IMR-90 (cell line): Measurements from ENCODE around the gene ZNF23. TPM values are rescaled to one million over a fixed set of nuclear protein-coding genes. Genes with fewer than 3 reads are reported as not detected.

Experiments used
- ATAC-seq: fragments of 200-7000 bp; cut with Tn5 transposase; 2 replicates; pipeline ENCODE4 v1.9.1; 2020; ENCODE audit warnings: low read depth, mild to moderate bottlenecking, moderate library complexity
- BruUV-seq: library from RNA; stranded (reverse); fragments of 400-500 nt; replicated peaks from 2 replicates; lab custom pipeline; 2021; lab: Mats Ljungman, UMichigan
- CTCF ChIA-PET: fragments of 300-600 bp; formaldehyde crosslinking; extraction: SDS; loops from one replicate; lab custom pipeline; 2021; ENCODE audit warnings: antibody characterized with exemption; lab: Yijun Ruan, JAX
- POLR2A ChIA-PET: fragments of 300-600 bp; sonication (Branson Sonifier 250); formaldehyde crosslinking; loops from one replicate; lab custom pipeline; 2022; ENCODE audit warnings: antibody characterized with exemption; ENCODE audit not compliant: unreplicated experiment; lab: Charles Lee
- DNase-seq: peaks from one replicate; pipeline ENCODE4 v3.0.0; 2013
- H2AFZ ChIP-seq: replicated peaks from 2 replicates; pipeline ENCODE3; 2013; ENCODE audit warnings: low read length, mild to moderate bottlenecking; ENCODE audit not compliant: poor library complexity
- H2AK5ac ChIP-seq: 2 replicates; pipeline ENCODE4 v1.6.1; 2013; ENCODE audit warnings: low read depth, low read length, inconsistent platforms
- H2AK9ac ChIP-seq: replicated peaks from 2 replicates; pipeline ENCODE3; 2013; ENCODE audit warnings: mild to moderate bottlenecking, low read depth, low read length, moderate library complexity; ENCODE audit not compliant: poor library complexity
- H2BK120ac ChIP-seq: 2 replicates; pipeline ENCODE4 v1.6.1; 2013; ENCODE audit warnings: low read depth, low read length, inconsistent platforms
- H2BK15ac ChIP-seq: 3 replicates; pipeline ENCODE4 v1.6.1; 2013; ENCODE audit warnings: low read depth, low read length, inconsistent platforms
- H2BK20ac ChIP-seq: 2 replicates; pipeline ENCODE4 v1.6.1; 2013; ENCODE audit warnings: low read depth, mild to moderate bottlenecking, inconsistent platforms, low read length, moderate library complexity
- H2BK5ac ChIP-seq: 2 replicates; pipeline ENCODE4 v1.6.1; 2013; ENCODE audit warnings: mild to moderate bottlenecking, low read depth, low read length, inconsistent platforms; ENCODE audit not compliant: poor library complexity, severe bottlenecking
- H3K14ac ChIP-seq: replicated peaks from 2 replicates; pipeline ENCODE4 v1.6.1; 2013; ENCODE audit warnings: low read depth, low read length, inconsistent platforms
- H3K18ac ChIP-seq: 2 replicates; pipeline ENCODE4 v1.6.1; 2013; ENCODE audit warnings: low read depth, low read length, control low read depth
- H3K23ac ChIP-seq: 2 replicates; pipeline ENCODE4 v1.6.1; 2013; ENCODE audit warnings: low read depth, low read length, inconsistent platforms
- H3K27ac ChIP-seq: 2 replicates; pipeline ENCODE4 v1.5.1; 2013; ENCODE audit warnings: mild to moderate bottlenecking, control low read depth, low read length; ENCODE audit not compliant: insufficient read depth
- H3K27me3 ChIP-seq: 2 replicates; pipeline ENCODE4 v1.6.1; 2013; ENCODE audit warnings: low read length; ENCODE audit not compliant: control insufficient read depth, insufficient read depth
- H3K36me3 ChIP-seq: 2 replicates; pipeline ENCODE4 v1.6.1; 2013; ENCODE audit warnings: low read length, mixed read lengths; ENCODE audit not compliant: control insufficient read depth, insufficient read depth
- H3K4ac ChIP-seq: 2 replicates; pipeline ENCODE4 v1.6.1; 2013; ENCODE audit warnings: low read depth, low read length, inconsistent platforms
- H3K4me1 ChIP-seq: 2 replicates; pipeline ENCODE4 v1.6.1; 2013; ENCODE audit warnings: low read length, mixed read lengths; ENCODE audit not compliant: control insufficient read depth, insufficient read depth
- H3K4me2 ChIP-seq: 2 replicates; pipeline ENCODE4 v1.6.1; 2013; ENCODE audit warnings: low read depth, mild to moderate bottlenecking, control low read depth, low read length, moderate library complexity
- H3K4me3 ChIP-seq: 2 replicates; pipeline ENCODE4 v1.5.1; 2013; ENCODE audit warnings: low read depth, mild to moderate bottlenecking, control low read depth, low read length, moderate library complexity; ENCODE audit not compliant: insufficient read depth
- H3K56ac ChIP-seq: 2 replicates; pipeline ENCODE4 v1.6.1; 2013; ENCODE audit warnings: low read length, inconsistent platforms; ENCODE audit not compliant: insufficient read depth; ENCODE audit errors: extremely low read depth
- H3K79me1 ChIP-seq, 2 experiments: 2 replicates each; pipeline ENCODE4 v1.6.1; 2013; ENCODE audit warnings: low read length in 2 of 2, inconsistent platforms in 1 of 2, low read depth in 1 of 2
- H3K9ac ChIP-seq: 2 replicates; pipeline ENCODE4 v1.6.1; 2013; ENCODE audit warnings: low read depth, low read length, control low read depth
- H3K9me1 ChIP-seq: 2 replicates; pipeline ENCODE4 v1.6.1; 2013; ENCODE audit warnings: low read length, inconsistent platforms; ENCODE audit not compliant: insufficient read depth
- H3K9me3 ChIP-seq: 2 replicates; pipeline ENCODE4 v1.6.1; 2013; ENCODE audit warnings: low read length; ENCODE audit not compliant: control insufficient read depth, insufficient read depth
- H4K20me1 ChIP-seq: 2 replicates; pipeline ENCODE4 v1.6.1; 2013; ENCODE audit warnings: low read length, inconsistent platforms; ENCODE audit not compliant: insufficient read depth
- H4K5ac ChIP-seq: 2 replicates; pipeline ENCODE4 v1.6.1; 2013; ENCODE audit warnings: mild to moderate bottlenecking, low read depth, low read length, control low read depth
- H4K8ac ChIP-seq, 2 experiments: 2 replicates each; pipeline ENCODE4 v1.6.1; 2013; ENCODE audit warnings: low read depth in 2 of 2, low read length in 2 of 2, control low read depth in 1 of 2, inconsistent platforms in 1 of 2
- H4K91ac ChIP-seq: 2 replicates; pipeline ENCODE4 v1.6.1; 2013; ENCODE audit warnings: low read depth, low read length, inconsistent platforms; ENCODE audit not compliant: insufficient read depth
- CEBPB ChIP-seq: IDR thresholded peaks from 2 replicates; pipeline ENCODE4 v1.6.1; 2012; ENCODE audit warnings: low read depth, low read length, improper control_type of control experiment
- FOS ChIP-seq: fragments of 150-350 bp; IDR thresholded peaks from 2 replicates; pipeline ENCODE4 v1.6.1; 2016; ENCODE audit warnings: low read depth, low read length
- MAFK ChIP-seq: IDR thresholded peaks from 2 replicates; pipeline ENCODE4 v1.6.1; 2012; ENCODE audit warnings: low read depth, low read length, improper control_type of control experiment
- MAZ ChIP-seq: IDR thresholded peaks from 2 replicates; pipeline ENCODE4 v1.6.1; 2012; ENCODE audit warnings: low read depth, mild to moderate bottlenecking, low read length, improper control_type of control experiment, moderate library complexity, borderline replicate concordance
- NFE2L2 ChIP-seq: fragments of 150-350 bp; IDR thresholded peaks from 2 replicates; pipeline ENCODE4 v1.6.1; 2016; ENCODE audit warnings: low read depth, mild to moderate bottlenecking, low read length
- RAD21 ChIP-seq: IDR thresholded peaks from 2 replicates; pipeline ENCODE4 v1.6.1; 2012; ENCODE audit warnings: low read length, improper control_type of control experiment
- RCOR1 ChIP-seq: IDR thresholded peaks from 2 replicates; pipeline ENCODE4 v1.6.1; 2012; ENCODE audit warnings: mild to moderate bottlenecking, low read length, improper control_type of control experiment; ENCODE audit not compliant: insufficient replicate concordance
- RFX5 ChIP-seq: IDR thresholded peaks from 2 replicates; pipeline ENCODE4 v1.8.0; 2012; ENCODE audit warnings: low read depth, mild to moderate bottlenecking, low read length, moderate library complexity
- SMC3 ChIP-seq: fragments of 150-350 bp; IDR thresholded peaks from 2 replicates; pipeline ENCODE4 v1.6.1; 2016; ENCODE audit warnings: low read depth, mild to moderate bottlenecking, antibody characterized with exemption, low read length, moderate library complexity
- WGBS, 2 experiments: methylation state at CpG; one replicate each; pipeline versions ENCODE4 v1.1.5 to v1.1.7; 2013; ENCODE audit warnings: missing lambda C conversion rate in 2 of 2; ENCODE audit not compliant: insufficient read length in 1 of 2; ENCODE audit errors: extremely low coverage in 2 of 2; 5-methylcytosine and 5-hydroxymethylcytosine counted together
- dilution Hi-C: fragments of 300-500 bp; cut with HindIII; formaldehyde crosslinking; loops from one replicate; pipeline ENCODE4 v1.14.3; 2018; ENCODE audit warnings: low sequenced_read_pairs; ENCODE audit not compliant: unreplicated experiment
- in situ Hi-C: fragments of 300-500 bp; cut with MboI; formaldehyde crosslinking; loops from 3 replicates; pipeline ENCODE4 v1.14.3; 2019; ENCODE audit warnings: low sequenced_read_pairs, inconsistent platforms, mixed read lengths
- intact Hi-C: fragments of 100-400 bp; cut with micrococcal nuclease; formaldehyde crosslinking; loops from 2 replicates; pipeline ENCODE4 v1.10.0; 2022
- polyA plus RNA-seq, 3 experiments: library from polyadenylated mRNA; depleted of rRNA; stranded (reverse); fragments of >200 nt; gene quantifications; 2 replicates each; pipeline ENCODE4 v1.2.3, GENCODE V29; 2012; ENCODE audit warnings: low replicate concordance in 1 of 3
- total RNA-seq: library from RNA; depleted of rRNA; stranded (reverse); fragments of >200 nt; gene quantifications from 2 replicates; pipeline ENCODE4 v1.2.3, GENCODE V29; 2012
- TF ChIP-seq, protein P1 (sequence below): fragments of 150-350 bp; IDR thresholded peaks from 2 replicates; pipeline ENCODE4 v1.6.1; 2016; ENCODE audit warnings: low read depth, mild to moderate bottlenecking, low read length, moderate library complexity, borderline replicate concordance

ZNF23 gene
- total and polyA plus RNA-seq, 2 of the 4 experiments (the other 2 are of a cell fraction) = 7.5 to 8.8 TPM

DNA sequence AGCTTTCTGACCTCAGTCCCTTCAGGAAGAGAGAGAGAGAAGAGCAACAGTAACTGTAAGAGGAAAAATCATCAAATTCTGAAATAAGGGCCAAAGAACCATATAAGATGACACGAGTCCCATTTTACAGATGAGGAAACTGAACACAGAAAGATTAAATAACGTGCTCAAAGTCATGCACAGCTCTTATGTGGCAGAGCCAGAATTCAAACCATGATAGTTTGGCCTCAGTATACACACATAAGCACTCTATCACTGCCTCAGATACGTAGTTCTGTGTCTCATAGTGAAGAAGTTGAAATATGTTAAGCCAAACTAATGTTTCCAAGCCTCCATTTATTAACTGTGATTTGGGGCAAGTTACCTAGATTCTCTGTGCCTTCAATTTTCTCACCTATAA is 29.0 kb upstream of the ZNF23 start:
- in situ Hi-C loops = loop anchor here (25.0 kb wide), 1 partner anchor 704 kb away; no protein-coding TSS in a partner anchor
- H4K20me1 ChIP-seq = no peaks in the 10 kb centered on the region

More for the DNA sequence above, 29.0 kb upstream of the ZNF23 start:
- no TSS peak for BruUV-seq
- CTCF ChIA-PET = interaction anchor here (1.3 kb wide), 1 partner anchor 78 kb away, joined by 7 read pairs; no protein-coding TSS in a partner anchor
- DNase-seq (no peak), ATAC-seq (no peak)
- Histone ChIP-seq H2BK5ac (no peak overlapping the region), H3K79me1 (no peaks in the 10 kb centered on the region), H2BK120ac (no peak overlapping the region), H2AK9ac (no peak overlapping the region), H4K8ac (no peak overlapping the region), H2BK20ac (no peak overlapping the region), H3K9me3 (no peaks in the 10 kb centered on the region), H4K91ac (no peak overlapping the region), H2AK5ac (no peak overlapping the region), H3K56ac (no peak overlapping the region), H3K36me3 (no peaks in the 10 kb centered on the region), H2BK15ac (no peak overlapping the region), H4K5ac (no peak overlapping the region), H3K27me3 (peaks cover 4% of the 10 kb centered on the region), H3K9me1 (no peaks in the 10 kb centered on the region), H3K14ac (no peak overlapping the region), H3K18ac (no peak overlapping the region), H2AFZ (no peak overlapping the region), H3K27ac (no peak overlapping the region), H3K4ac (no peak overlapping the region), H3K4me3 (no peak overlapping the region), H3K4me2 (no peak overlapping the region), H3K9ac (no peak overlapping the region), H3K4me1 (no peaks in the 10 kb centered on the region), H3K23ac (no peak overlapping the region)
- dilution Hi-C loops = no loop called here
- no peak for TF ChIP-seq MAZ
- no peak for TF ChIP-seq FOS
- TF ChIP-seq MAFK = no peak
- TF ChIP-seq RAD21 = no peak
- TF ChIP-seq RFX5 = no peak
- no peak for TF ChIP-seq CEBPB
- no peak for TF ChIP-seq SMC3
- TF ChIP-seq NFE2L2 = no peak
- TF ChIP-seq, protein P1, sequence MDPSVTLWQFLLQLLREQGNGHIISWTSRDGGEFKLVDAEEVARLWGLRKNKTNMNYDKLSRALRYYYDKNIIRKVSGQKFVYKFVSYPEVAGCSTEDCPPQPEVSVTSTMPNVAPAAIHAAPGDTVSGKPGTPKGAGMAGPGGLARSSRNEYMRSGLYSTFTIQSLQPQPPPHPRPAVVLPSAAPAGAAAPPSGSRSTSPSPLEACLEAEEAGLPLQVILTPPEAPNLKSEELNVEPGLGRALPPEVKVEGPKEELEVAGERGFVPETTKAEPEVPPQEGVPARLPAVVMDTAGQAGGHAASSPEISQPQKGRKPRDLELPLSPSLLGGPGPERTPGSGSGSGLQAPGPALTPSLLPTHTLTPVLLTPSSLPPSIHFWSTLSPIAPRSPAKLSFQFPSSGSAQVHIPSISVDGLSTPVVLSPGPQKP = no peak
- TF ChIP-seq RCOR1 = no peak
- no CpG with 5 or more reads among the region's 3 CpGs for WGBS, 2 experiments
- POLR2A ChIA-PET = no interaction called here
- intact Hi-C loops = loop anchor here (10.0 kb wide), 1 partner anchor 124 kb away; no protein-coding TSS in a partner anchor
